Uterus (tissue), 2 donors: ENCODE measurements around the gene STK11.

ENCODE experiments used
- CTCF ChIP-seq, 4 experiments: fragments of 200-600 bp in 2 of 4; fragments of 450-650 bp in 2 of 4; sonication (generic) in 2 of 4; IDR thresholded peaks; one replicate each; pipeline ENCODE4 v1.5.1; 2016 to 2019; ENCODE audit warnings: antibody characterized with exemption in 4 of 4, mild to moderate bottlenecking in 2 of 4, moderate library complexity in 1 of 4
- POLR2A ChIP-seq, 2 donors: fragments of 450-650 bp; IDR thresholded peaks; one replicate each; pipeline ENCODE4 v1.6.1; 2016; ENCODE audit warnings: antibody characterized with exemption in 2 of 2, mild to moderate bottlenecking in 1 of 2, moderate library complexity in 1 of 2

GRCh38 chr19:1237027-1237659 lies 31.6 kb downstream of the STK11 start:
- TF ChIP-seq CTCF (IDR thresholded peaks at IDR 0.05) (no peak), POLR2A (IDR thresholded peaks at IDR 0.05) (no peak)
